GM21515 (cell line): ENCODE measurements around the gene METTL3.

Source experiments
- ATAC-seq: cut with Tn5 transposase; IDR thresholded peaks from one replicate; pipeline ENCODE4 v1.9.1; 2021; ENCODE audit not compliant: unreplicated experiment

Gene METTL3

GRCh38 chr14:21476925-21477681, 34.0 kb downstream of the METTL3 start, which contains the start of the genes RAB2B and TOX4:
Gene RAB2B (minus strand): TSS chr14:21476959. CDS start chr14:21476872, 87 bp downstream.
Gene TOX4 (plus strand): TSS chr14:21477195. CDS start chr14:21477279, 84 bp downstream.
- ATAC-seq, result peak; percentile 98

GRCh38 chr14:21476523-21476924, 34.6 kb downstream of the METTL3 start:
- no peak for ATAC-seq

- ATAC-seq, result no peak
These were observed 35.2 kb downstream of the METTL3 start for GRCh38 chr14:21475767-21476522.

GRCh38 chr14:21467616-21468015, 43.5 kb downstream of the METTL3 start:
- no peak for ATAC-seq

GRCh38 chr14:21455912-21456667, 55.0 kb downstream of the METTL3 start, which contains the start of gene CHD8:
Gene CHD8 (minus strand): TSS chr14:21456123. CDS start chr14:21431643, 24,480 bp downstream.
- peak; percentile 94 for ATAC-seq

GRCh38 chr14:21455592-21455911, 55.6 kb downstream of the METTL3 start:
- ATAC-seq, result peak; percentile 28

GRCh38 chr14:21454843-21455544, 56.1 kb downstream of the METTL3 start:
- no peak for ATAC-seq

- ATAC-seq, result no peak
These were observed 61.3 kb downstream of the METTL3 start for GRCh38 chr14:21449899-21450216.
